ENCODE results near the gene DAB2IP. TPM values are rescaled to one million over a fixed set of nuclear protein-coding genes. Genes with fewer than 3 reads are reported as not detected.

Gene DAB2IP
- total RNA-seq, 1 experiment from 2014 or later = 31.0 TPM

DNA sequence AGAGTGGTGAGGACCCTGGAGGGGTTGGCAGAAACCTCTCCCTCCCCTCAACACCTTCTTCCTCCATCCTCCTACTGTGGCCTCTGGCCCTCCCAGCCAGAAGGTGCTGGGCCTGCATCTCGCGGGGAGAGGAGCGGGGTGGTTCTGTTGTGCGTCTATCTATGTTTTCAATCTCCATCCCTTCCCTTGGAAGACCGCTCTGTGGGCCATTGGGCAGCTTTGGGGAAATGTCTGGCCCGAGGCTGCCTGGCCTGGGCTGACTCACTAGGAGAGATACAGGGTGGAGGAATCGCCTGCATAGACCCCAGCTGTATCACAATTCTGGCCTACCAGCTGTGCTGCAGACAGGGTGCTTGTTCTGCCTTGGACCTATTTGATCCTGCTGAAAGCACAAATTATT lies 48.4 kb upstream of the DAB2IP start:
- no peaks in the 10 kb centered on the region; the same call in 1 of the 2 replicates for H4K20me1 ChIP-seq (ENCODE audit: insufficient read depth)
- POLR2A ChIA-PET = no interaction called here
- no peak for DNase-seq (ENCODE audit: low read depth, low spot score)
- H2AFZ ChIP-seq (ENCODE audit: low read depth, low read length, poor library complexity, severe bottlenecking) = no peak overlapping the region
- H3K9me3 ChIP-seq (ENCODE audit: control insufficient read depth in 1 of 2, insufficient read depth in 1 of 2, low read depth in 1 of 2, low read length in 2 of 2) = no peaks in the 10 kb centered on the region
- no peaks in the 10 kb centered on the region for H3K27me3 ChIP-seq (ENCODE audit: insufficient read depth, low read length)
- H3K27ac ChIP-seq (ENCODE audit: low read depth, low read length) = no peak overlapping the region
- RAD21 ChIA-PET (ENCODE audit: low non-redundant PET in 1 of 2, low total read pairs in 2 of 2, uncharacterized antibody in 2 of 2, unreplicated experiment in 2 of 2) = no interaction called here
- intact Hi-C loops (cut with micrococcal nuclease) = no loop called here
- H3K9me2 ChIP-seq (ENCODE audit: insufficient read depth) = no peaks in the 10 kb centered on the region
- no peak overlapping the region for H3K4me3 ChIP-seq (replicated peaks in 1 of 2; ENCODE audit: low read depth in 1 of 2, low read length in 2 of 2)
- CTCF ChIA-PET = no interaction called here
- ATAC-seq = no peak
- peaks cover 30 to 61% of the 10 kb centered on the region in 2 experiments for H3K4me1 ChIP-seq (ENCODE audit: control insufficient read depth in 1 of 2, insufficient read depth in 2 of 2, low read length in 2 of 2)
- H3K79me2 ChIP-seq (ENCODE audit: insufficient read depth, low read length) = peaks cover 52% of the 10 kb centered on the region
- no peak overlapping the region for H3K9ac ChIP-seq (ENCODE audit: low read length)
- TF ChIP-seq SRF (IDR thresholded peaks at IDR 0.05; ENCODE audit: low read depth) (no peak), FOSL1 (IDR thresholded peaks at IDR 0.05; ENCODE audit: low read depth) (no peak), SIN3A (IDR thresholded peaks at IDR 0.05; ENCODE audit: low read depth) (no peak), EGR1 (IDR thresholded peaks at IDR 0.05; ENCODE audit: low read depth) (no peak), ZNF274 (IDR thresholded peaks at IDR 0.05; ENCODE audit: low read depth, low read length) (no peak), POLR2A (IDR thresholded peaks at IDR 0.05; ENCODE audit: borderline replicate concordance, extremely low read depth, insufficient read depth, insufficient read length) (no peak), SP1 (IDR thresholded peaks at IDR 0.05; ENCODE audit: low read depth) (no peak)
- TF ChIP-seq, protein P1, sequence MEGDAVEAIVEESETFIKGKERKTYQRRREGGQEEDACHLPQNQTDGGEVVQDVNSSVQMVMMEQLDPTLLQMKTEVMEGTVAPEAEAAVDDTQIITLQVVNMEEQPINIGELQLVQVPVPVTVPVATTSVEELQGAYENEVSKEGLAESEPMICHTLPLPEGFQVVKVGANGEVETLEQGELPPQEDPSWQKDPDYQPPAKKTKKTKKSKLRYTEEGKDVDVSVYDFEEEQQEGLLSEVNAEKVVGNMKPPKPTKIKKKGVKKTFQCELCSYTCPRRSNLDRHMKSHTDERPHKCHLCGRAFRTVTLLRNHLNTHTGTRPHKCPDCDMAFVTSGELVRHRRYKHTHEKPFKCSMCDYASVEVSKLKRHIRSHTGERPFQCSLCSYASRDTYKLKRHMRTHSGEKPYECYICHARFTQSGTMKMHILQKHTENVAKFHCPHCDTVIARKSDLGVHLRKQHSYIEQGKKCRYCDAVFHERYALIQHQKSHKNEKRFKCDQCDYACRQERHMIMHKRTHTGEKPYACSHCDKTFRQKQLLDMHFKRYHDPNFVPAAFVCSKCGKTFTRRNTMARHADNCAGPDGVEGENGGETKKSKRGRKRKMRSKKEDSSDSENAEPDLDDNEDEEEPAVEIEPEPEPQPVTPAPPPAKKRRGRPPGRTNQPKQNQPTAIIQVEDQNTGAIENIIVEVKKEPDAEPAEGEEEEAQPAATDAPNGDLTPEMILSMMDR (IDR thresholded peaks at IDR 0.05 in 2 of 3, conservative IDR thresholded peaks at IDR 0.05 in 1 of 3; ENCODE audit: borderline replicate concordance in 1 of 3, insufficient read depth in 1 of 3, low read depth in 2 of 3, low read length in 2 of 3) = no peak
- TF ChIP-seq, protein P2, sequence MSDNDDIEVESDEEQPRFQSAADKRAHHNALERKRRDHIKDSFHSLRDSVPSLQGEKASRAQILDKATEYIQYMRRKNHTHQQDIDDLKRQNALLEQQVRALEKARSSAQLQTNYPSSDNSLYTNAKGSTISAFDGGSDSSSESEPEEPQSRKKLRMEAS (IDR thresholded peaks at IDR 0.05) = no peak
- TF ChIP-seq, protein P3, sequence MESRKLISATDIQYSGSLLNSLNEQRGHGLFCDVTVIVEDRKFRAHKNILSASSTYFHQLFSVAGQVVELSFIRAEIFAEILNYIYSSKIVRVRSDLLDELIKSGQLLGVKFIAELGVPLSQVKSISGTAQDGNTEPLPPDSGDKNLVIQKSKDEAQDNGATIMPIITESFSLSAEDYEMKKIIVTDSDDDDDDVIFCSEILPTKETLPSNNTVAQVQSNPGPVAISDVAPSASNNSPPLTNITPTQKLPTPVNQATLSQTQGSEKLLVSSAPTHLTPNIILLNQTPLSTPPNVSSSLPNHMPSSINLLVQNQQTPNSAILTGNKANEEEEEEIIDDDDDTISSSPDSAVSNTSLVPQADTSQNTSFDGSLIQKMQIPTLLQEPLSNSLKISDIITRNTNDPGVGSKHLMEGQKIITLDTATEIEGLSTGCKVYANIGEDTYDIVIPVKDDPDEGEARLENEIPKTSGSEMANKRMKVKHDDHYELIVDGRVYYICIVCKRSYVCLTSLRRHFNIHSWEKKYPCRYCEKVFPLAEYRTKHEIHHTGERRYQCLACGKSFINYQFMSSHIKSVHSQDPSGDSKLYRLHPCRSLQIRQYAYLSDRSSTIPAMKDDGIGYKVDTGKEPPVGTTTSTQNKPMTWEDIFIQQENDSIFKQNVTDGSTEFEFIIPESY (IDR thresholded peaks at IDR 0.05; ENCODE audit: extremely low read depth, insufficient replicate concordance, low read length) = no peak
- TF ChIP-seq, protein P4, sequence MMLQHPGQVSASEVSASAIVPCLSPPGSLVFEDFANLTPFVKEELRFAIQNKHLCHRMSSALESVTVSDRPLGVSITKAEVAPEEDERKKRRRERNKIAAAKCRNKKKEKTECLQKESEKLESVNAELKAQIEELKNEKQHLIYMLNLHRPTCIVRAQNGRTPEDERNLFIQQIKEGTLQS (IDR thresholded peaks at IDR 0.05) = no peak
- H3K4me2 ChIP-seq (ENCODE audit: low read length) = no peak overlapping the region
- no TSS peak for BruUV-seq (replicated peaks)
- H3K36me3 ChIP-seq (ENCODE audit: control insufficient read depth in 1 of 2, insufficient read depth in 2 of 2, low read length in 2 of 2) = 0 out of 4 replicates have a peak, but pooled peaks cover 0 to 2% of the 10 kb centered on the region in 2 experiments

All from HCT116 (cell line).